ENCODE data around the gene CCDC149.
A peak's percentile ranks its signal among the peaks of the same experiment; 100 is the strongest.

The CCDC149 gene

DNA sequence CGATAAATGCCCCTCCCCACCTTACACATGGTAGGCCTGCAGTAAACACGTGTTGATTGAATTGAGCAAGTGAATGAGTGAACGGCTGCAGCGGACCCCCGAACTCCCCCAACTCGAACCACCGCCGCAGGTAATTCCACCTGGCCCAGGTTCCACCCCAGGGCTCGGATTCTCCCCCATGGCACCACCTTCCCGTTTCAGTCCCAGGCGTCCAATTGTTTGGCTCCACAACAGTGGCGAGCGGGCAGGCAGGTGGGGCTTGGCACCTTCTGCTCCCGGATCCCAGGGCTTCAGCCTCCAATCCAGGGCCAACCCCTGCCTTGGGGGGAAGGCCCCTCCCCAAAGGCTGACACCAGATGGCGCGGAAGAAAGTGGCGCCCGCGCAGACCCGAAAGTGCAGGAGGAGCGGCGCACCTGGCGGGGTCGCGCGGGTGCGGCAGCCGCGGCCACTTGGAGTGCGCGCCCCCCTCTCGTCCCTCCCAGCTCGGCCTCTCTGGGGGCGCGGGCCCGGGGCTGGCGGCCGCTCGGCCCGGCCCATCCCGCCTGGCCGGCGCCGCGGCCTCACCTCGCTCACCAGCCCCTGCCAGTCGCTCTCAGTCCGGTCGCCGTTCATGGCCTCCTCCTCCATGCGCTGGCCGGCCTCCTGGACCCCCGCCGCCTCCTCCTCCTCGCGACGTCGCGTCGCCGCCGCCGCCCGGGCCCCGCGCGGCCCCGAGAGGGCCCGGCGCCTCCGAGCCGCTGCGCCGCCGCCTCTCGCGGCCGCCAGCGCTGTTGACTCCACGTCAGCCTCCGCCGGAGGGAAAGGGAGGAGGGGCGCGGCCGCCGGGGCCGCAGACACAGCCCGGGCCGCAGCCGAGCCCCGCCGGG is at the start of gene CCDC149:
TSS of gene CCDC149 (minus strand) at position 791 of the 867 bp plus-strand sequence. CDS start at position 613, 178 bp downstream.
- TF ChIP-seq, protein P1, sequence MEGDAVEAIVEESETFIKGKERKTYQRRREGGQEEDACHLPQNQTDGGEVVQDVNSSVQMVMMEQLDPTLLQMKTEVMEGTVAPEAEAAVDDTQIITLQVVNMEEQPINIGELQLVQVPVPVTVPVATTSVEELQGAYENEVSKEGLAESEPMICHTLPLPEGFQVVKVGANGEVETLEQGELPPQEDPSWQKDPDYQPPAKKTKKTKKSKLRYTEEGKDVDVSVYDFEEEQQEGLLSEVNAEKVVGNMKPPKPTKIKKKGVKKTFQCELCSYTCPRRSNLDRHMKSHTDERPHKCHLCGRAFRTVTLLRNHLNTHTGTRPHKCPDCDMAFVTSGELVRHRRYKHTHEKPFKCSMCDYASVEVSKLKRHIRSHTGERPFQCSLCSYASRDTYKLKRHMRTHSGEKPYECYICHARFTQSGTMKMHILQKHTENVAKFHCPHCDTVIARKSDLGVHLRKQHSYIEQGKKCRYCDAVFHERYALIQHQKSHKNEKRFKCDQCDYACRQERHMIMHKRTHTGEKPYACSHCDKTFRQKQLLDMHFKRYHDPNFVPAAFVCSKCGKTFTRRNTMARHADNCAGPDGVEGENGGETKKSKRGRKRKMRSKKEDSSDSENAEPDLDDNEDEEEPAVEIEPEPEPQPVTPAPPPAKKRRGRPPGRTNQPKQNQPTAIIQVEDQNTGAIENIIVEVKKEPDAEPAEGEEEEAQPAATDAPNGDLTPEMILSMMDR (IDR thresholded peaks at IDR 0.05; ENCODE audit: low read depth, low read length): no peak
- peak within 1 kb of the TSS; percentile 67 for H3K4me3 ChIP-seq (ENCODE audit: low read depth, low read length)

DNA sequence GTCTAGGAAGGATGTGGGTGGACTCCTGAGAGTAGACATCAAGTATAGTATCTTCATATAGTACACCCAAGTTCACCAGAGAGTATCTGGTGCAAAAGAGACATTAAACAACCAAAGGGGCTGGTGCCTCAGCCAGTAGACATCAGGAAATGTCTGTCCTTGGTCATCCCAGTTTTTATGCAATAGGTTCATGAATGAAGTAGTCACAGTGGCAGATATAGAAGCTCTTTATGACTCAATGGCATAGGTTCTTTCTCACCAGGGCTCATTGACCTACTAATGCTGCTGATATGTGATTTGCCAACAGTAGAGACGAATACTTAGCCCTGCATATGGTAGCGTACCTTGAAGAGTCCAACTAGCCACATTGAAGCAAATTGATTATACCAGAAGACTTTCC is 45.0 kb upstream of the CCDC149 start:
- TF ChIP-seq, protein P1 (IDR thresholded peaks at IDR 0.05; ENCODE audit: low read depth, low read length): no peak
- H3K4me3 ChIP-seq (ENCODE audit: low read depth, low read length): no peak overlapping the region

DNA sequence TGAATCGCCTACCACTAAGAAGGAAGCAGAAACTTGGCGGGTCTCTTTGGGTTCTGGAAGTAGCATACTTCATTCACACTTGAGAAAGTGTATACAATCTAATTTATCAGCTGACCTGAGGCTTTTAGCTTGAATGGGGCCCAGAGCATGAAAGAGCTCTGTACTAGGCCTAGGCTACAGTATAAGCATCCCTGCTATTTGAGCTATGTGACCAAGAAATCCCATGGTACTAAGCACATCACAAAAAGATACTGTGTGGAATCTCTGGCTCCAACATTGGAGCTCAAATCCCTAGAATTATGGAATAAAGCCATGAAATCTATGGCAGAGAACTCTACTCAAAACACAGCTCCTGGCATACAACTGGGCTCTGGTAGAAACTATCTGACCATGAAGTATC is 43.9 kb upstream of the CCDC149 start:
- TF ChIP-seq, protein P1 (IDR thresholded peaks at IDR 0.05; ENCODE audit: low read depth, low read length): no peak
- no peak overlapping the region for H3K4me3 ChIP-seq (ENCODE audit: low read depth, low read length)

DNA sequence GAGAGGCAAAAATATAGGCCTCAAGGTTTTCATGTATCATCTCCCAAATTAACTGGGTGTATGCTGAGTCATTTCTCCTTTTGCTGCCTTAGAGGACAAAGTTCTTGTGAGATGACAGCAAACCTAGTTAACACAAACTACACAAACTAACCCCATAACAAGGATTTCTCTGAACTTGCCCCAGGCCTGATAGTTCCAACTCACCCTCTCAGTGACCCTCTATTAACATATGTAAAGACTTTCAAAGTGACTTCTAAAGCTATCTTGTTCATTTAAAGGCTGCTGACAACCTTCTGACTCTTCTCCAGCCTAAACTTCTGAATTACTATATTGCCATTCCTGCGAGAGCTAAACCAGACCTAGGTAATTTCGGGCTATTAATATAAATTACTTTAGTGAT is 43.2 kb upstream of the CCDC149 start:
- no peak overlapping the region for H3K4me3 ChIP-seq (ENCODE audit: low read depth, low read length)

DNA sequence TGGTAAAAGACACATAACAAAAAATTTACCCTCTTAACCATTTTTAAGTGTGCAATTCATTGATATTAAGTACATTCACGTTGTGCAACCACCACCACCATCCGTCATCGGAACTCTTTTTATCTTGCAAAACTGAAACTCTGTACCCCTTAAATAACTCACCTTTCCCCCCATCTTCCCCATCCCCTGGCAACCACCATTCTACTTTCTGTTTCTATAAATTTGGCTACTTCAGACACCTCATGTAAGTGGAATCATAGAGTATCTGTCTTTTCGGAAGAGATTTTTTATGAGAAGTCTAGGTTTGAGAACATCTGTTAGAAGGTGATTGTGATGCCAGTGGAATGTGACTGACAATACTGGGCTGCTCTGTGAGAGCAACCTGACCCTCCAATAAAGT is 39.8 kb upstream of the CCDC149 start:
- TF ChIP-seq, protein P1 (IDR thresholded peaks at IDR 0.05; ENCODE audit: low read depth, low read length): no peak
- no peak overlapping the region for H3K4me3 ChIP-seq (ENCODE audit: low read depth, low read length)

More for the DNA sequence above, 43.2 kb upstream of the CCDC149 start:
- TF ChIP-seq, protein P1 (IDR thresholded peaks at IDR 0.05; ENCODE audit: low read depth, low read length): no peak

DNA sequence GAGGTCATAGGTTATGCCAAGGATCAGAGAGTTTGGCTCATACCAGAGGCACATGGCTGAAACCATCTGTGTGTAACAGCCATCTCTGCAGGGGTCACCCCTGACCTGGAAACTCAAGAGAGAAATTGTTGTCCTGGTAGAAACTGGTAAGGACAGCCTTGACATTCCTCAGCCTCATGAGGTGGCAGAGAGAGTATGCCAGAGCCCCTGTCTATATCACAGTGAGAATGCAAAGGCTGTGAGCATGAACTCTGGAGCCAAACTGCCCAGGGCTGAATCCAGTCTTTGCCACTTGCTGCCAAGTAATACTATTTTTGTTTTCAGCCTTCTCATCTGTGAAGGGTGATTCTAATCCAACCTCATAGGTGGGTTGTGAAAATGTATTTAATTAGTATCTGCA is 37.1 kb upstream of the CCDC149 start:
- TF ChIP-seq, protein P1 (IDR thresholded peaks at IDR 0.05; ENCODE audit: low read depth, low read length): no peak
- H3K4me3 ChIP-seq (ENCODE audit: low read depth, low read length): no peak overlapping the region

DNA sequence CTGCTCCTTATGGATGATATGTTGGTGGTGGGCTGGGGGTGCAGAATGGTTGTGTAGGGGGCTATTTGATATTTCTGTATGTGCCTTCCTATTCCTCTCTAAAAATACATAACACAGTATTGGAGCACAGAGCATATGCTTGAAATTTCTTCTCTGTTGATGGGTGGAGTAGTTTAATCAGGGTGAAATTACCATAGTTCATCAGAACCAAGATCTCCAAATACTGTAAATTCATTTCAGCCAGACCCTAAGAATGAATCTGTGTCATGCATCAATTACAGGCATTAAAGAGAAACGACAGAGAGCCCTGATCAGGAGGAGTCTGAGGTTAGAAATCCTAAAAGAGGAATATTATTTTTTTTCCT is 25.1 kb upstream of the CCDC149 start:
- TF ChIP-seq, protein P1 (IDR thresholded peaks at IDR 0.05; ENCODE audit: low read depth, low read length): no peak
- no peak overlapping the region for H3K4me3 ChIP-seq (ENCODE audit: low read depth, low read length)

Data from WI38 (cell line).